Vagina (tissue), 2 donors: ENCODE data around the gene KIAA0513.

Source experiments
- POLR2A ChIP-seq, 2 donors: fragments of 450-650 bp; IDR thresholded peaks; one replicate each; pipeline ENCODE4 v1.6.1; 2017; ENCODE audit warnings: antibody characterized with exemption in 2 of 2, mild to moderate bottlenecking in 2 of 2, moderate library complexity in 2 of 2
- TF ChIP-seq, protein P1 (sequence below), 3 experiments: fragments of 450-650 bp in 2 of 3; fragments of 200-600 bp in 1 of 3; sonication (generic) in 1 of 3; IDR thresholded peaks; one replicate each; pipeline ENCODE4 v1.5.1; 2017 to 2019; ENCODE audit warnings: antibody characterized with exemption in 3 of 3, mild to moderate bottlenecking in 2 of 3, moderate library complexity in 2 of 3

DNA sequence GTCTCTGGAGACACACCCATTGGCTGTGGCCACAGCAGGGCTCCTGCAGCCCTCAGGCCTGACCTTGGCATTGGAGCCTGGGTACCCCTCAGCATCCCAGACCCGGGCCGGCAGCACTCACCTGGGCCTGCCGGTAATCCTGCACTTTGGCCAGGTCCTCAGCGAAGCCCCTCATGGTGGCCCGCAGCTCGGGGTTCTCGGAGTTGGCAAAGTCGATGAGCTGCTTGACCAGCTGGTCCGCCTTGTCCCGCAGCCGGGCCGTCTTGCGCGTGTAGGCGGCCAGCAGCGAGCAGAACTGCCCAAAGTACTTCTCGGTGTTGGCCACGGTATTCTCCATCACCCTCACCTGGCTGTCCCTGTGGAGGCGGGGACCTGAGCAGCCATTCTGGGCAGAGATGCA, 82.5 kb downstream of the KIAA0513 start:
- TF ChIP-seq, protein P1, sequence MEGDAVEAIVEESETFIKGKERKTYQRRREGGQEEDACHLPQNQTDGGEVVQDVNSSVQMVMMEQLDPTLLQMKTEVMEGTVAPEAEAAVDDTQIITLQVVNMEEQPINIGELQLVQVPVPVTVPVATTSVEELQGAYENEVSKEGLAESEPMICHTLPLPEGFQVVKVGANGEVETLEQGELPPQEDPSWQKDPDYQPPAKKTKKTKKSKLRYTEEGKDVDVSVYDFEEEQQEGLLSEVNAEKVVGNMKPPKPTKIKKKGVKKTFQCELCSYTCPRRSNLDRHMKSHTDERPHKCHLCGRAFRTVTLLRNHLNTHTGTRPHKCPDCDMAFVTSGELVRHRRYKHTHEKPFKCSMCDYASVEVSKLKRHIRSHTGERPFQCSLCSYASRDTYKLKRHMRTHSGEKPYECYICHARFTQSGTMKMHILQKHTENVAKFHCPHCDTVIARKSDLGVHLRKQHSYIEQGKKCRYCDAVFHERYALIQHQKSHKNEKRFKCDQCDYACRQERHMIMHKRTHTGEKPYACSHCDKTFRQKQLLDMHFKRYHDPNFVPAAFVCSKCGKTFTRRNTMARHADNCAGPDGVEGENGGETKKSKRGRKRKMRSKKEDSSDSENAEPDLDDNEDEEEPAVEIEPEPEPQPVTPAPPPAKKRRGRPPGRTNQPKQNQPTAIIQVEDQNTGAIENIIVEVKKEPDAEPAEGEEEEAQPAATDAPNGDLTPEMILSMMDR (IDR thresholded peaks at IDR 0.05), result no peak
- no peak for TF ChIP-seq POLR2A (IDR thresholded peaks at IDR 0.05)
